HG02759 (cell line): ENCODE results near the gene SETBP1.

Experiments
- ATAC-seq: cut with Tn5 transposase; IDR thresholded peaks from one replicate; pipeline ENCODE4 v1.9.1; 2021; ENCODE audit warnings: mild to moderate bottlenecking, moderate library complexity; ENCODE audit not compliant: unreplicated experiment

SETBP1 gene

DNA sequence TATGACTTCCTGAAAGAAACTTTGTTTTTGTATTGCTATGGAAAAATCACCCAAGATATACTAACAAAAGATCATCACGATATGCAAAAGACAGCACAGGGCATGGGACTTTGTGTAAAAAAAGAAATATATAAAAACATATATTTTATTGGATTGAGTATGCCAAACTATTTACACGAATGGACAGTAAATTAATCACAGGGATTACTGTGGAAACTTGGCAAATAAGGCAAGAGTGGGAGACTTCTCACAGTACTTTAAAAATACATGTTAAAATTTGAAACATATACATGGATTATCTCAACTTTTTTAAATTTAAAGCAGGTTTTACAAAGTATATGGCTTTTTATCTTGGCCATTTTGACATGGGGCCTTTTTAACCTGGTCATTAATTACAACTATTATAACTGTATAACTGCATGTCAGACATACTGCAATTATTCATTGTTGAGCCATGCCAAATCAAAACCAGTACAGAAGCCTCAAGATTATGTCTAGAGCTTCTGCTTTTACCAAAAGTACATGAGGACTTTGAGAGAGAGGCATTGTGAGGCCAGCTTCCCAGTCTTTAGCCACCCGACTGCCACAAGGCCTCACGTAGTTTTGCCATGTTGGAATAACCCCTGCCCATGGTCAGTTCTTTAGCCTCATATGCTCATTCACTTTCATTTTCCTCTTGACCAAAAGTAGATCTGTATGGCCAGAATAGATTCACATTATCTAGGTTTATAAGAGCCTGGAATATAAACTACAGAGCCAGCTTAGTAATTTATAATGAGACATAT lies 419.8 kb downstream of the SETBP1 start:
- no peak for ATAC-seq

DNA sequence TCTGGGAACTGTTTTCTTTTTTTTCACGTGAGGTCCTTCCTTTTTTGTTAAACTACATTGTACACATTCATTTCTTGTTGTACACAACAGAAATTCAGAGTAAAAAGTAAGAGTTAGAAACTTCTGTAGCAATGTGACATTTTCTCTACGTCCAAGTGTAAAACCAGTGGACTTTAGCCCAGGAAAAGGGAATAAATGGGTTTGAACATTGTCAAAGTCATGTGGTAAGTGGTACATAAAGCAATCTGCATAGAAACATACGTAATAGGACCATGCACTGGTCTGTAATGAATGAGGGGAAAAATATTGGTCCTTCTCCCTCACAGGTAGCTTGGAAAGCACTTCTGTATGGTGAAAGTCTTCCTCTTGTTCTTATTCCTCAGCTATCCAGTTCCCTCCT lies 421.4 kb downstream of the SETBP1 start:
- ATAC-seq: no peak

DNA sequence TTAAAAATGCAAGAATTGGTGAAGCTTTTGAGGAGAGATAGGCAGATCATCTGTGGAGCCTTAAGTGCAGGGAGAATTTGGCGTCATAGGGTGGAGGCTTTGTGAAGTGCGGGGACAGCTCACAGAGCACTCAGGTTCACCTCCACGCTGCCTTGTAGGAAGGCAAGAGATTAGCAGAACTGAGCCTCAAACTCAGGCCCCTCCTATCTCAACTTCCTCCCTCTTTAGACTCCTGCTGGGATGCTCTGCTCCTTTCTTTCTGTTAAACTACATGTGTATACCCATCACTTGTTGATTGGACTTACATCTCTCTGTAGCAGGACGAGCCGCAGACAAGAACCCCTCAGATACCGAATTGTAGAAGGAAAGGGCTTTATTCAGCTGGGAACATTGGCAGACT lies 422.2 kb downstream of the SETBP1 start:
- ATAC-seq: no peak

DNA sequence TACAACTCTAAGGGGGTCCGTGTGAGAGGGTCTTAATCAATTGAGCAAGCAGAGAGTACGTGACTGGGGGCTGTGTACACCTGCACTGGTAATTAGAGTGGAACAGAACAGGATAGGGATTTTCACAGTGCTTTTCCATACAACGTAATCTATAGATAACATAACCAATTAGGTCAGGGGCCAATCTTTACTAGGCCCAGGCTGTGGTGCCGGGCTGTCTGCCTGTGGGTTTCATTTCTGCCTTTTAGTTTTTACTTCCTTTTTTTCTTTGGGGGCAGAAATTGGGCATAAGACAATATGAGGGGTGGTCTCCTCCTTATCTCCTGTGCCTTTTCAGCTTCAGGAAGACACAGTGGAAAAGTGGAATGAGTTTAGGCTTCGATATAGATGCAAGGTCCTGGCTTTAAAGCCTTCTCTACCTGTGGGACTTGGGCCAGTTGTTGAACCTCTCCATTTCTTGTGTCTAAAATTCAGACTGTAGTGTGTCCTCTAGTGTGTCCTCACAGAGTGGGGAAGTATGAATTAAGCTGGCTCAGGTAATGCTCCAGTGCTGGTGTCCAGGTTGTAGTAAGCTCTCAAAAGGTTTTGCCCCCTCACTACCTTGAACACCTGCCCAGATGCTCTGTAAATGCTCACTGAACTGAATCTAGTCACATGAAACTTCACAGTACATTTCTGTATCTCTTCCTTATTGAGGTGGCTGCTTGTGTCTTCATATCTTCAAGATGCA lies 422.8 kb downstream of the SETBP1 start:
- peak; percentile 50 for ATAC-seq

DNA sequence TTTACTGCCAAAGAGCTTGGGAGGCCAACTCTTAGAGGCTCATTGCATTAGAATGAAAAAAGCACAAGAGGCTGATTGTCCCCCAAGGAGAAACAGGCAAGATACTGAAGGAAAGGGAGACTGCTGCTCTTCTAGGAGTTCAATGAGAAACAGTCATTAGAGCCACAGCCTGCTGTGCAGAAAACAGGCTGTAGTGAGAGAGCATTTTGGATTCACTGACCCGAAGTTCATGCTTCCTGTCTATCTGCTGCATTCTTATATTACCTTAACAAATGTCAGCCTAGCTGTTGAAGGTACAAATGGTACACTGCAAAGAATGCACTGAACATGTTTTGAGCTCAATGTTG lies 423.3 kb downstream of the SETBP1 start:
- peak; percentile 25 for ATAC-seq

DNA sequence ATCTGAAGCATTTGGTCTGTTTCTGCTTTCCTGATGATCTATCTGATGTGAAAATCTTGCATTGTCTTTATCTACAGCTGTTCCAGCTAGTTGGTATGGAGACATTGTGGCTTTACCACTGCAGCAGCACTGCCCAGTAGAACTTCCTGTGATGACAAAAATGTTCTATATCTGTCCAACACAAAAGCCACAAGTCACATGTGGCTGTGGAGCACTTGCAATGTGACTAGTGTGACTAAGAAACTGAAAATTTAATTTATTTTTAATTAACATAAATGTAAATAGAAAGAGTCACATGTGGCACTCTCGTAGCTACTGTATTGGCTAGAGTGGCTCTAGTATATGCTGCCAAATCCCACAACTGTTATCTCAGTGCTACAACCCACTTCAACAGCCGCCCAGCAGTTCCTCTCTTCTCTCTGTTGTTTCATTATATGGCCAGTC lies 425.7 kb downstream of the SETBP1 start:
- ATAC-seq: peak; percentile 84

DNA sequence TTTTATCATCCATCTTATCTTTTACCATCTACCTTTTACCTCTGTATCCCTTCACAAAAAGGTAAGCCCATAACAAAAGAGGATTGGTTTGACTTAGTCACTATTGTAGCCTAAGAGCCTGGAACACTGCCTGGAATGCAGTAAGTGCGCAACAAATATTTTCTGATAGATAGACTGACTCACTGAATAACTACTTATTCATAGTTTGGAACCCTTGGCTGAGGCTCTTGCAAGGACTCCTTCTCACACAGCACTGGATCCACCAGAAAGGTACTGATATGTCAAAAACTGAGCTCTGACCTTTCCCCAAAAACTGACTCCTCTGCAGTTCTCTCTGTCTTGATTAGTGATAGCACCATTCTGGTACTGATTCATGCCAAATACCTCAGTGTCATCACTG lies 426.7 kb downstream of the SETBP1 start:
- no peak for ATAC-seq

DNA sequence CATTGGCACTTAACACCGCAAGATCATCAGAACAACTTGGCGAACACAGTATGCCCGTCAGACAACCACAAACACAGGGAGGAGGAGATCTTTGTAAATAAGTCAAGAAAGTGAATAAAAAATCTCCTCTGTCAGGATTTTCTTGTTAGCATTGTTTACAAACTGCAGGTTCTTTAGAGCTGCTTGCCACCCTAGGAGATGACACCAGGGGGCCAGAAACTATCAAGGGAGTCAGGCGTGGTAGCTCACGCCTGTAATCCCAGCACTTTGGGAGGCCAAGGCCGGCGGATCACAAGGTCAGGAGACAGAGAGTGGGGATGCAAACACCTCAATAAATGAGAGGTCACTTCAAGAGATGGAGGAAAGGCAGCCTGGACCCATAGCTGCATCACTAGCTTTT lies 428.1 kb downstream of the SETBP1 start:
- ATAC-seq: no peak

DNA sequence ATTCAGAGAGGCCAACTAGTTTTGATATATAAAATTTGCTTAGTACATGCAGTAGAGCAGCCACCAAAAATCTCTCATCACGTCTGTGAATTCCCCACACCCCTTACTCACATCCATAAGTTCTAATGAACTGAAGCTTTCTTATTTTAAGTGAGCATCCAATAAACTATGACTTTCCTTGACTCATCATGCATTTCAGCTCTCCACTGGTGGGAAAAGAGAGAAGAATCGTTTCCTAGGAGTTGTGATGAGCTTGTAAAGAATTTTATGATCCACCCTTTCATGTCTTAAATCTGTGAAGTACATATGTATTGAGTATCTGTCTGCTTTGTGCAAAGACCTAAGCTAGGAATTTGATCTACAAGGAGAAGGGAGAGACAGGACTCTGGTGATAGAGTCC lies 428.6 kb downstream of the SETBP1 start:
- no peak for ATAC-seq

DNA sequence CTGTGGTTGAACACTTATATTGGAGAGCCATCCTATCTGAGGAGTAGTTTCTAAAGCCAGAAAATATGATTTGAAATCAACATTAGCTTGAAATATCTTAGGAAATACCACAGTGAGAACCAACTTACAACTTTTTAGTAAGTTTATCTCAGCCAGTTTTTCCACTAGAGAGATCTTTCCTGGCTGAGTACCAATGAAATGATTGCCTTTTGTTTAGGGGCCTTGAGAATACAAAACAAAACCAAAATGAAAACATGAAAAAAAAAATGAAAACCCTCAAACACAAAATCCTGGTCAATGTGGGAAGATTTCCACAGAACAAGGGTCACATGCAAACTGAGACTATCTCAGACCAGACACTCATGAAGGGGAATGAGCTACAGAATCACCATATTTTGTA lies 429.0 kb downstream of the SETBP1 start:
- no peak for ATAC-seq

DNA sequence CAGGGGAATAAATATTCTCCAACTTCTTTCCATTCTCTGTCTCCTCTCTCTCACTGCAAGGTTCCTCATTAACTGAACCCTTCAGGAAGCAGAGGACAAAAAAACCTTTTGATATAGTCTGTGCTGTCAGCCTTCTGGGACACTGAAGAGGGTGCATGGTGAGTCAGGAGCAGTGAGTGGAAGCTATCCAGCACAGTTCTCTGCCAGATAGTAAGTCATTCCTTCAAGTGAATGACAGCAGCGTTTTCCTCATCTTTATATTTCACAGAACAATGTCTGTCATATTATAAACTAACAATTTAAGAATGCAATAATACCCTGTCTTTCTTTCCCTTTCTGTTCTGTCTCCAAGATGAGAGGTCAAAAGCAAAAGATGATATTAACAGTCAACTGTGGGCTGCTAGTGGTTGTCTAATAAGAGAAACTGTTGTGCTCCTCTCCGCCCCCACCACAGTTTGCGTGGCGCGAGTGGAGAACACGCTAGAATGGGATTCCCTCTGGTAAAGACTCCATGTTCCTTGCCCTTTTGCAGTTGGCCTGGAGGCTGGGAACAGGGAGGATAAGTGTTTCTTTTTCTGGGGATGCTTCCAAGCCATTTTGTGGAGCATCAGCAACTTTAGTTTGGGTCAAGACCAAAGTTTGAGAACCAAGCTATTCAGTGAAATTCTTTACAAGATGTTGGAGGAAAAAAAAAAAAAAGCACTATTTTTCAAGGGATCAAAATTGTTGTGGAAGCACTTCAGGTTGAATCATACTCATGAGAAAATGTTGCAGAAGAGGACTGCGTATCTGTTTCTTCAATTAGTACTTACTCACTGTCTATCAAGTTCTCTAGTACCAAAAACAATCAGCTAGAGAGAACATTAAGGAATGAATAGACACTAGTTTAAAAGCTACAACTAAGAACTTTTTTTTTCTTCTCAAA lies 430.2 kb downstream of the SETBP1 start:
- ATAC-seq: no peak

DNA sequence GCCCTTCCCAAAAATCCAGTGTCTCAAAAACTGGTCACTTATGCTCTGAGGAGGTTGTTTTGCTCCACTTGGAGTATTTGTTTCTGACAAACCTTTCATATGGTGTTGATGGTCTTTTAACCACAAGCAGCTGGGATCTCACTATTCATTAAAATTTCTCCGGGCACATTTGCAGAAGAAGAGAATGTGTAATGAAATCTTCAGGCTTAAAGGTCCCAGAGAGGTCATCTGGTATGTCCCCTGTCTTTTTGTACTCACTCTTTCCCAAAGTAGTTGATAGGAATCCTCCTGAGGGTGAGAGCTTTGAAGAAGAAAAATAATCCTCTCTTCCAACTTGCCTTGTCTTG lies 430.8 kb downstream of the SETBP1 start:
- ATAC-seq: no peak

DNA sequence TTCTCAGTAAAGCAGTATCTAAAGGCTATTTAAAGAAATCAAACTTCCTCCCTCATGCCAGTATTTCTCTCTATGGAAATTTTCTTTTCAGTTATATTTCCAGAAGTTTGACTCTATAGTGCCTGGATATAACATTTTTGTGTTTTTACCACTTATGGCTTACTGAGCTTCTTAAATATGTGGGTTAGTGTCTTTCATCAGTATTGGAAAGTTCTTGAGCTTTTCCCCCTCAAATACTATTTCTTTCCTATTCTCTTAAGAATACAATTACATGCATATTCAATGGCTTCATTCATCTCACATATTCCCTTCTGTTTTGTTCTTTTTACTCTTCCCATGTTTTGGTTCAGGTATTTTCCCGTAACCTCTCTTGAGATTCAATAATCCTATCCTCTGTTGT lies 432.0 kb downstream of the SETBP1 start:
- ATAC-seq: no peak

DNA sequence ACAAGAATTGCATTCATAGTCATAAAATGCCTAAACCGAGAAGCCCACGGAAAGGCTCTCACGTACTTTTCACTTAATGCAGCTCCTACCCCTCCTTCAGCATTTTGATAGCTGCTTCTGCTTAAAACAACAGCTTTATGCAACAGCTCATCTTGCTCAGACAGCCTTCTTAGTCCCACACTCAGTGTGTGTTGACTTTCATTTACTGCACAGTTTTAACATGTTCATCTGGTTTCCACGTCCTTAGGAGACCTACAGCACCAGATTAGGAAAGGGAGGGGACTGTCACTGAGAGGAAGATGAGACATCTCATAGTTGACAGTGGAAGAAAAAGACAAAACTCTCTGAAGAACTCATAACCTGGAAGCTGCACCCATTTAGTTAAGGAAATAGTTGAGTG lies 435.4 kb downstream of the SETBP1 start:
- no peak for ATAC-seq
